GM21423 (cell line): ENCODE results near the gene NOXO1.
"Not testable (repeated sequence)": the region's sequence is repeated elsewhere in the genome, so short reads cannot be mapped to it uniquely, and the experiment has no call there.

Experiments
- ATAC-seq: cut with Tn5 transposase; IDR thresholded peaks from one replicate; pipeline ENCODE4 v1.9.1; 2021; ENCODE audit warnings: mild to moderate bottlenecking, moderate library complexity; ENCODE audit not compliant: unreplicated experiment

Gene NOXO1

DNA sequence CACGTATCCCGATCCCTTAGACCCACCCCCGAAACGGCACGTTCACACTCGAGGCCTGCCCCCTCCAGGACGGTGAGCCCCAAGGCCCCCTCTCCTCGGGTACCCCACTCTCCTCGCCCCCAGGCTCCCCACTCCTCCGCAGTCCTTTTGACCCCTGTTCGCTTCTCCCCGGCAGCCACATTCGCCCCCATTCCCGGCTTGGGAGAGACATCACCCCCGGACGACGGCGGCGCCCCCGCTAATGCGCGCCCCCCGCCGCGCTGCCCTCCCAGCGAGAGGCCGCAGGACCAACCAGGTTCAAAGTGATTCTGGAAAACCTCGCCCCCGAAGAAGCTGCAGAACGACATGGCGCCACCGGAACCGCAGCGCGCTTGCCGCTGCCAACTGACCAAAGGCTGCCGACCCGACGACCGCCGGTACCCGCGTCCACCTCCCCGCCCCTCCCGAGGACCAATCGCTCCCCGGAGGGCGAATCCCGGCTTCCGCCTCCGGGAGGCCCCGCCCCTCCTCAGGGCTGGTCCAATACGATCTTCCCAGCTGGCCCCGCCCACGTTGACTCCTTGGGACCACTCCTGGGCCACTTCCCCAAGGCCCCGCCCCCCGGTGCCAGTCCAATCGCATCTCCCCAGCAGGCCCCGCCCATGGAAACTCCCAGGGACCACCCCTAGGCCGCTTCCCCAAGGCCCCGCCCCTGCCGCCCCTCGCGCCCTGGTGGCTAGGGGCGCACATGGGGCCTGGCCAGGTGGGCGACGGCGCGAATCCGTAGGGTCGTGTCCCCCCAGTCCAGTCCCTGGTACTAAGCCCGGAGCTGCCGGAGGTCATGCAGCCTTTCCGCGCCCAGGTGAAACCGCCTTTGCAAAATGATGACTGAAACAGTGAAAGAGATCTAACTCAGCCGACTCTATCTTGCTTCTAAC lies 38.2 kb downstream of the NOXO1 start, which contains the start of gene MSRB1:
MSRB1 (minus strand) TSS at position 390 of the 917 bp plus-strand sequence; CDS start at position 347, 43 bp downstream.
- ATAC-seq, result peak; percentile 93

- ATAC-seq, result no peak
Observed at GRCh38 chr16:1942047-1942809, 39.0 kb downstream of the NOXO1 start.

GRCh38 chr16:1941162-1942046 lies 39.9 kb downstream of the NOXO1 start:
- ATAC-seq, result no peak

DNA sequence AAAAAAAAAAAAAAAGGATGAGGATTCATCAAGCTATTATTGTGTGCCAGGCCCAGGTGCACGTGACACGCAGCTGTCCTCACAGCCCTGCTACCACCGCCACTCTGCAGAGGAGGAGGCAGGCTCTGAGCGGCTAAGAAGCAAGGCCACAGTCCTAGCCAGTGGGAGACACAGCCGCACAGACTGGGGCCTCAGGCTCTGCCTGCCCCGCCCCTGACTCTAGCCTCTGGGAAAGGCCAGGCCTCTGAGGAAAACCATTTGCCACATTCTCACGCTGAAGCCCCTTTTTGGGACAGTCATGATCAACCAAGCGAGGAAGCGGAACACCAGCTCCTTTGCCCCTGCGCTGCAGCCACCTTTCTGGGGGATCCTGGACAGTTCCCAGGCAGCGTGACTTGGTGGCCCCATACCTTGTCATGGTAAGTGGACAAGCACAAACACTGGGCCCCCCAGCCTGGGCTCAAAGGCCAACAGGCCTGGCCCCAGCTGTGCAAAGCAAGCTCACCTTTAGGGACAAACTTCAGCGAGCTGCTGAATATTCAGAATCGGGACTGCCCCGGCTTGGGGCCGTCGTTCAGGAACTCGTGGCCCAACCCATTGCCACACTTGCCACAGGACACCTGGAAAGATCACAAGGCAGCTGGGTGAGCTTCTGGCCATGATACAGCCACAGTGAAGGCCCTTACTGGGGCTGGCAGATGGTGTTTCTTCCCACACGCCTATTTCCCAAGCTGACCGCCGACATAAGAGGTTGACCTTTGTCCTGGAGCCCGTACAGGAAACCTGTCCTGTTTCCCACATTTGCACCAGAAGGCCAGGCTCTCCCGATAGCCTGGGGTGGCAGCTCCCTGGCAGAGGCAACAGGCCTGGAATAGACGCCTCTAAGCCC lies 40.8 kb downstream of the NOXO1 start:
- ATAC-seq, result no peak

GRCh38 chr16:1939833-1940232 lies 41.4 kb downstream of the NOXO1 start:
- ATAC-seq, result not testable (repeated sequence)

GRCh38 chr16:1938910-1939309 lies 42.4 kb downstream of the NOXO1 start:
- no peak for ATAC-seq

GRCh38 chr16:1938316-1938715 lies 43.0 kb downstream of the NOXO1 start:
- no peak for ATAC-seq

DNA sequence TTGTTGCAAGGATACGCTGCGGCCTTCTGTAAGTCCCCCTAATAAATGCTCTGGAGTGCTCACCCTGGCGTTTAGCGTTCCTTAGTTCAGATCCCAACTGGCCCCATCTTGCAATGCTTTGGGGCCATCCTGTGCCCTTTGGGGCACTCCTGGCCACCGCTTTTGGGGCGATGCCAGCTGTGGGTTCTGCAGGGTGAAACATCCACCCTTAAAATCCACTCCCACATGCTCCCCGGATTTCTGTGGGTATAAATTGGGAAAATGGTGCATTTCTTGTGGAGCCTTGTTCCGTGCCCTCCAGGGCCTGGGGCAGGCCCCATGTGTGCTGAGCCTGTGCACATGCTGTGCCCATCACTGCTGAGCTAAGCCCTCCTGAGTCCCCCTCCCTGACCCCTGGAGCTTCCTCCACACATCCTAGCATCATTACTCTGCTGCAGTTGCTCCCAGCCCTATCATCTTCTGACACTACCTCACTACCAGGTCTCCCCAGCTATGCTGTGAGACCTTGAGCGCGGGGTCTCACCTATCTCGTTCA lies 44.3 kb downstream of the NOXO1 start:
- no peak for ATAC-seq

DNA sequence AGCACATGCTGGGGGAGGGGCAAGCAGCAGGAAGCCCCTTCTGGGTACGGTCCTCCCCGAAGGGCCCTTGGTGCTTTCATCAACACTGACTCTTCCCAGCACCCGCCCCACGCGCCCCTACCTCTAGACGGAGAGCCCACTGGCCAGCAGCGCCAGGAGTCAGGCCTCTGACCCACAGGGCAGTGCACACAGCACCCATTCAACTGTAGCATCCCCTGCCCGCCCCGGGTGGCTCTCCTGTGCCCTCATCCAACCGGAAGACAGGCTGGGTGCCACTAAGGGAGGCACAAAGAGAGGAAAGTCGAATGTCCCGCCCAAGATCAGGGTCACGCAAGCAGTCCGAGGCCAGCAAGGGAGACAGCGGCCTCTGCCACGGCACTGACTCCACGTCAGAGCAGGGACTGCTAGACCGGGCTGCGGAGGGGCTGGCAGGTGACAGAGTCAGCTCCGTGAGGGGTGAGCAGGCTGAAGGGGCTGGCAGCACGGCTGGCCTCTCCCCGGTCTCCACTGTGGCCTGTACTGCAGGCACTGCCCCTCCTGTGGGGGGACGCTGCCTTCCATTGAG lies 48.1 kb downstream of the NOXO1 start:
- ATAC-seq, result no peak

DNA sequence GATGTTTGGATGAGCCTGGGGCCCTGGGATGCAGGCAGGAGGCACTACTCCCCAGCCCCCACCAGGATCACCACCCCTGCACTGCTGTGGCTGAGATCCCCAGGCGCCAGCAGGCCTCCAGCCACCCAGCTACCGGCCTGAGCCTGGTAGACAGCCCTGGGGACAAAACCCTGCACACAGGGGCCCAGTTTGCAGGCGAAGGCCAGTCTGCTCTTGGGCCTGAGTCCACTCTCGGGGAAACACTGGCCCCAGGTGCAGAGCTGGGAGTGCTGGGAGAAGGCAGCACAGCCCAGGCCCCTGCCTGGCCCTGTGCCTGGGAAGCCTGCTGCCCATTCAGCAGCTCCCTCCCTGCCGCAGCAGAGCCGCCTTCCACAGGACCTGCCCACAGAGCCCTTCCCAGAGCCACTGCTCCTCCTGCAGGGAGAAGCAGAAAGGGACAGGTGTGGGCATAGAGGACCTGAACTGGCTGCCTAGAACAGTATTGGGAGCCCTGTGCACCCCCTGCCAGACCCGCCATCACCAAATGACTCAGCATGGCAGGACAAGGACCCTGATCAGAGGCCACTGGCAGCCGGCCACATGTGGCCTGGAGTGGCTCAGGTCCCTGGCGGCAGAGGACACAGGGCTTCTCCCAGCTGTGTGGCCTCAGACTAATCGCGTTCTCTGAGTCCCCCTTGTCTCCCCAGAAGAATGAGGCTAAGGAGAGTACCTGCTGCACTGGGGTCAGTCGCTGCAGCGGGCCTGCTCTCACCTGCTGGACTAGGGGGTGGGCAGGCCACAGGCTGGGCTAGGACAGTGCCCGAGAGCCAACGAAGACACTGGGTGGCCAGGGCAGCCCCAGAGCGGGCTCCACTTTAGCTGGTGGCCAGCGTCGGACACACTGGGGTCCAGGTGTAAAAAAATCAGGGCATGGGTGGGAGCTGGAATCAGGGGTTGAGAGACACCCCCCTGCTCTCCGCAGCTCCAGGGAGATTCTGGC lies 48.9 kb downstream of the NOXO1 start:
- ATAC-seq, result no peak

GRCh38 chr16:1930338-1930720 lies 50.9 kb downstream of the NOXO1 start:
- ATAC-seq, result no peak

DNA sequence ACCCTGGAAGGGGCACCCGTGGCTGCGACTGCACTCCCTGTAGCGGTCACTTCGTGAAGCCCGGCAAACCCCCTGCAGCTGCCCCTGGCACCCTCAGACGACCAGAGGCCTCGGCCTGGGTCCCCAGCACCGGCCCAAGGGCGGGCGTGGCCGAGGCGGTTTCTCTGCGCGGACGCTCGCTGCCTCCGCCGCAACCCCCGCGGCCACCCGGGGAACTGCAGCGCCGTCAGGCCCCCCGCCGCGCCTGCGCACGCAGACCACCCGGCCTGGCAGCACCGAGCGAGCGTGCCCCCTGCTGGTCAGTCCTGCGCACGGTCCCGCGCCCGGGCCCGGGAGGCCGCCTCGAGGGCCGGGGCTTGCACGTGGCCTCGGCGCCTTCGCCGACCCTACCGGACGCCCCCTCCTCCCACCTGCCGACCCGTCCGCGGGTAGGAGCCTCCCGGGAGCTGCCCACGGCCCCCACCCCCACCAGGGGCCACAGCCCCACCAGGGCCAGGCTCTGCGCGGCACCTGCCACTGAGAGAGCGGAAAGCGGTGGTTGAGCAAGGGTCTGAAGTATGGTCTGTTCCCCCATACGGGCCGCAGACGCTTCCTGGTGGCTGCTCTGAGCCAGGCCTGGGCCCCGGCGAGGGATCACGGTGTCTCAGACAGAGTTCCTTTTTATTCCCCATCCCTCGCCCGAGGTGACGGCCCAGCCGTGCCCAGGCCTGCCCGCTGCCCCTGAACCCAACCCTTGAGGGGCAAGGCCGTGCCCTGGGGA lies 51.5 kb downstream of the NOXO1 start:
- ATAC-seq, result peak; percentile 82

DNA sequence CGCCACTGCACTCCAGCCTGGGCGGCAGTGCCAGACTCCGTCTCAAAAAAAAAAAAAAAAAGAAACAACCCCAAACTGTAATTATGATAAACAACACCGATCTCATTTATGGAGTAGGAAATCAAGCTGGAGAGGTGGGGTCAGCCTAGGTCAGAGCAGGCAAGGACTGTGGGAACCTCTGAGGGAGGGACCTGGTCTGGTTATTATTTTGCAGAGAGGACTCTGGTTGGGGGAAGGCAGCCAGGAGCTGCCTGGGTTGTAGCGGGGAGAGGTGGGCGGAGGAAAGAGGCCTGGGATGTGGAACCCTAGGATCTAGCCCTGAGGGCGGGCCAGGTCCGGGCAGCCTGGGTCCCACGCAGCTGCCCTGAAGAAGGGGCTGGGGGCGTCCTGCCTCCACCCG lies 52.2 kb downstream of the NOXO1 start:
- no peak for ATAC-seq
